ENCODE data around the gene FBXW8. TPM values are rescaled to one million over a fixed set of nuclear protein-coding genes. Genes with fewer than 3 reads are reported as not detected.
A peak's percentile ranks its signal among the peaks of the same experiment; 100 is the strongest.
"Not testable (repeated sequence)": the region's sequence is repeated elsewhere in the genome, so short reads cannot be mapped to it uniquely, and the experiment has no call there.

Gene FBXW8
- total and polyA plus RNA-seq, 7 experiments from 2014 or later = 4.8 to 13.2 (median 11.7) TPM

DNA sequence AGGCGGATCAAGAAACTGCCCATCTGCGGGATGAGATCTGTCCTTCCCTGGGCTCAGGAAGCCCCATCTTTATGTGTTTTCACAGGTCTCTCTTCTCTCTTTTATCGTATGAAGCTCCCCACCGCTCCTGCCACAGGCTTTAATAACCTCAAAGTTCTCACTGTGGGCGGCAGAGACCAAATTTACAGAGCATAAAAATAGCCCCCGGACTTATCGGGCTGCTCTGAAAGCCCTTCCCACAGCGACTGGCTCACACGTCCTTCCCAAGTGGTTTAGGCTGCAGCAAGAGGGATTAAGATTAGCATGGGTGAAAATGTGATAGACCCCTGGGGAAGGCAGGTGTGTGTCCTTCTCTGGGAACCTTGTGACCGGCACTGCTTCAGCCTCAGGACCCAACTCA lies 140.6 kb downstream of the FBXW8 start:
- Mint-ChIP-seq H3K4me3 (no peak overlapping the region), H3K9me3 (peaks cover 0 to 2% (median 0%) of the 10 kb centered on the region in 11 donors), H3K36me3 (no peaks in the 10 kb centered on the region), H3K4me1 (peaks cover 0 to 10% (median 0%) of the 10 kb centered on the region in 7 donors), H3K27me3 (peaks cover 0 to 4% (median 0%) of the 10 kb centered on the region in 5 donors), H3K27ac (no peak overlapping the region)
- Histone ChIP-seq H3K27me3 (ENCODE audit: control insufficient read depth in 2 of 2, insufficient read depth in 2 of 2, low read length in 2 of 2) (no peaks in the 10 kb centered on the region), H3K27ac (ENCODE audit: low read depth, low read length) (no peak overlapping the region), H3K4me1 (ENCODE audit: control insufficient read depth in 2 of 2, insufficient read depth in 2 of 2, low read length in 2 of 2) (peaks cover 0 to 4% of the 10 kb centered on the region in 2 donors), H3K36me3 (ENCODE audit: control insufficient read depth in 2 of 3, insufficient read depth in 3 of 3, low read length in 3 of 3) (no peaks in the 10 kb centered on the region), H3K9me3 (ENCODE audit: control insufficient read depth in 2 of 3, low read length in 3 of 3) (no peaks in the 10 kb centered on the region), H3K4me3 (ENCODE audit: low read length) (no peak overlapping the region)
- DNase-seq (no peak), ATAC-seq (no peak)
- ChIA-PET POLR2A (no interaction called here), CTCF (no interaction called here)
- intact Hi-C loops (cut with micrococcal nuclease) = no loop called here

DNA sequence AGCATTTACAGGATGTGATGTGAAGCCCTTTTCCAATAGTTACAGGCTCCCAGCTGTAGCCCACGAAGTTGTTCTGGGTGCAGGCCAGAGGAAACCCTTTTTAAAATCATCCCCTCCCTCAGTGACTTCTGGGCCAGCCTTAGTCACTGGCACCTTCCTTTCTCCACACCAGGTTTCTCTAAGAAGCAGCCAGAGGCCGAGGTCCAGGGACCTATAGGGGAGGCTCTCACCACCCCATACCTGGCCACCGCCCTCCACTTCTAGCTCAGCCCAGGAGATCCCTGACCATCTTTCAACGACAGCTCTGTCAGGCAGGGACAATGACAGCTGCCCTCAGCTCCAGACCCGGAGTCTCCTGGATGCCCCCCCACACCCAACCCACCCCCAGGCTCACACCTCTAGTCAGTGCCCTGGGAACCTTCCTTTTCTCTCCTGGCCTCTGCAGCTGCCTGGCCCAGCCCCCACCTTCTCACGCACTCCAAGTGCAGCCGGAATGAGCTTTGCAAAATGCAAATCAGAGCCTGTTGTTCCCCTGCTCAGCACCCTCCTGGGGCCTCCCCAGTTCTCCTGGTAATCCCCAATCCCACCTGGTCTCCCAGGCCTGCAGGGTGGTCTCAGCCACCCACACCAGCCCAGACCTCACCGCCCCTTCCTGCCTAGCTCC lies 141.8 kb downstream of the FBXW8 start:
- Histone ChIP-seq H3K4me3 (ENCODE audit: low read length) (no peak overlapping the region), H3K36me3 (ENCODE audit: control insufficient read depth in 2 of 3, insufficient read depth in 3 of 3, low read length in 3 of 3) (no peaks in the 10 kb centered on the region), H3K9me3 (ENCODE audit: control insufficient read depth in 2 of 3, low read length in 3 of 3) (no peaks in the 10 kb centered on the region), H3K4me1 (ENCODE audit: control insufficient read depth in 2 of 2, insufficient read depth in 2 of 2, low read length in 2 of 2) (peaks cover 0 to 4% of the 10 kb centered on the region in 2 donors), H3K27ac (ENCODE audit: low read depth, low read length) (no peak overlapping the region), H3K27me3 (ENCODE audit: control insufficient read depth in 2 of 2, insufficient read depth in 2 of 2, low read length in 2 of 2) (no peaks in the 10 kb centered on the region)
- DNase-seq (no peak), ATAC-seq (no peak)
- ChIA-PET POLR2A (no interaction called here), CTCF (no interaction called here)
- intact Hi-C loops (cut with micrococcal nuclease) = no loop called here
- H3K9me3 Mint-ChIP-seq = peaks cover 0 to 2% (median 0%) of the 10 kb centered on the region in 11 donors
- H3K27me3 Mint-ChIP-seq = peaks cover 0 to 4% (median 0%) of the 10 kb centered on the region in 5 donors
- H3K36me3 Mint-ChIP-seq = no peaks in the 10 kb centered on the region
- peak overlapping the region in 1 of 9 donors; percentile 17 for H3K27ac Mint-ChIP-seq
- H3K4me1 Mint-ChIP-seq = peaks cover 0 to 10% (median 0%) of the 10 kb centered on the region in 7 donors
- no peak overlapping the region for H3K4me3 Mint-ChIP-seq

DNA sequence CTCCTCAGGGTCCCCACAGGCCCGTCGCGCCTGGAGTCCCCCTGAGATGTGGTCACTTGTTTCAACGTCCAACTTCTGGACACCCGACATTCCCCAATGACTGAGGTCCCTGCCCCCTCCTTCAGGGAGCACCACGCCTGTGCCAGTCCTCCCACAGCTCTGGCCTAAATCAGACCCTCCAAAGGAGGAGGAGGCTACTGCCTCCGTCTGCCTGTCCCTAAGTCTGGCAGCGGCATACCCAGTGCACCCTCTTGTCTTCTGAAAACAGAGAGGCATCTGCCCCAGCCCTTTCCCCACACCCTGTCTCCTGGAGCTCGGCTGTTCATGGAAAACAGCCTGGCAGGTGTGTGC lies 142.3 kb downstream of the FBXW8 start:
- ATAC-seq (no peak), DNase-seq (no peak)
- Histone ChIP-seq H3K4me1 (ENCODE audit: control insufficient read depth in 2 of 2, insufficient read depth in 2 of 2, low read length in 2 of 2) (peaks cover 0 to 4% of the 10 kb centered on the region in 2 donors), H3K27me3 (ENCODE audit: control insufficient read depth in 2 of 2, insufficient read depth in 2 of 2, low read length in 2 of 2) (no peaks in the 10 kb centered on the region), H3K27ac (ENCODE audit: low read depth, low read length) (no peak overlapping the region), H3K4me3 (ENCODE audit: low read length) (no peak overlapping the region), H3K9me3 (ENCODE audit: control insufficient read depth in 2 of 3, low read length in 3 of 3) (no peaks in the 10 kb centered on the region), H3K36me3 (ENCODE audit: control insufficient read depth in 2 of 3, insufficient read depth in 3 of 3, low read length in 3 of 3) (no peaks in the 10 kb centered on the region)
- H3K4me1 Mint-ChIP-seq = peaks cover 0 to 10% (median 0%) of the 10 kb centered on the region in 7 donors
- H3K9me3 Mint-ChIP-seq = peaks cover 0 to 2% (median 0%) of the 10 kb centered on the region in 11 donors
- H3K27ac Mint-ChIP-seq = no peak overlapping the region
- intact Hi-C loops (cut with micrococcal nuclease) = no loop called here
- H3K36me3 Mint-ChIP-seq = no peaks in the 10 kb centered on the region
- ChIA-PET POLR2A (no interaction called here), CTCF (no interaction called here)
- peaks cover 0 to 4% (median 0%) of the 10 kb centered on the region in 5 donors for H3K27me3 Mint-ChIP-seq
- no peak overlapping the region for H3K4me3 Mint-ChIP-seq

DNA sequence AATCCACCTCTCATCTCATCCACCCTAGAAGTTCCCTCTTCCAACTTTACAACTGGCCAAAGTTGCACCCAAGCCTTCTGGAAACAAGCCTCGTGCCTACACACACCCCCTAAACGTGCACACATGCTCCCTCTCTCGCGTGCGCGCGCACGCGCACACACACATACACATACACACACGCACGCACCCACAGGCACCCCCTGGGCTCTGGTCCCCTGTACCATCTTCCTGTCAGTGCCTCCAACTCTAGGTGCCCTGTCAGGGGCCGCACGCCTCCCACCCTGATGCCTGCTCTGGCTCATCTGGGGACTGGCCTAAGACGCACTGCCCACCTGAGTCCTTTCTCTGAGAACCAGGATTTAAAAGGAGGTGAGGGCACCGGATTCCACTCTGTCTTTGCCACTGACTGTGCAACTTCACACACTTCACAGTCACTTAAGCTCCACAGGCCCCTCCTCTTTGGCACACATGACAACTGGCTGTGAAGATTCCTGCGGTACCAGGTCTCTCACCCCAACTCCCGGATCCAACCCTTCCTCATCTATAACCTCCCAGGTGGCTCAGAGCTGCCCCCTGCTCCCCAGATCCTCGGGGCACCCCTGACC lies 142.9 kb downstream of the FBXW8 start:
- H3K9me3 Mint-ChIP-seq = peaks cover 0 to 2% (median 0%) of the 10 kb centered on the region in 11 donors
- H3K27ac Mint-ChIP-seq = peak overlapping the region in 1 of 9 donors; percentile 57
- H3K27me3 Mint-ChIP-seq = peaks cover 0 to 4% (median 0%) of the 10 kb centered on the region in 5 donors

DNA sequence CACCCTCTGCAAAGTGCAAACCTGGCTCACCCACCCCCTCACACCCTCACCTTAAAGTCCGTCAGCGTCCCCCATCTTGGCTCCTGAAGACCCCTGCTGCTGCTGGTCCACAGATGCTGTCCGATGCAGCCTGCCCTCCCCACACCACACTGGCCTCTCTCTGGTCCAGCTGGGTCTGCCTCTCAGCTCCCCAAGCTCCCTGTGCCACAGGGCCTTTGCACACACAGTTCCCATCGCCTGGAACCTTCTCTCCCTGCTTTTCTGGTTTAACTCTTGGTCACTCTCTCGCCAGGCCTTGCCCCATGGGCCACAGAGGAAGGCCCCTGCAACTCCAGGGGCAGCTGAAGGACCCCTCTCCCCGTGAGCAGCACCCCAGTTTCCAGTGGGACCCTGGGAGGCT lies 143.5 kb downstream of the FBXW8 start:
- Histone ChIP-seq H3K4me1 (ENCODE audit: control insufficient read depth in 2 of 2, insufficient read depth in 2 of 2, low read length in 2 of 2) (peaks cover 0 to 4% of the 10 kb centered on the region in 2 donors), H3K4me3 (ENCODE audit: low read length) (no peak overlapping the region), H3K27me3 (ENCODE audit: control insufficient read depth in 2 of 2, insufficient read depth in 2 of 2, low read length in 2 of 2) (no peaks in the 10 kb centered on the region), H3K36me3 (ENCODE audit: control insufficient read depth in 2 of 3, insufficient read depth in 3 of 3, low read length in 3 of 3) (no peaks in the 10 kb centered on the region), H3K27ac (ENCODE audit: low read depth, low read length) (no peak overlapping the region), H3K9me3 (ENCODE audit: control insufficient read depth in 2 of 3, low read length in 3 of 3) (no peaks in the 10 kb centered on the region)
- Mint-ChIP-seq H3K27ac (no peak overlapping the region), H3K36me3 (peaks cover 0 to 1% (median 0%) of the 10 kb centered on the region in 5 donors), H3K4me3 (no peak overlapping the region), H3K4me1 (peaks cover 0 to 10% (median 0%) of the 10 kb centered on the region in 7 donors), H3K27me3 (peaks cover 0 to 4% (median 0%) of the 10 kb centered on the region in 5 donors), H3K9me3 (peaks cover 0 to 2% (median 0%) of the 10 kb centered on the region in 11 donors)
- ChIA-PET CTCF (no interaction called here), POLR2A (no interaction called here)
- no peak for ATAC-seq
- intact Hi-C loops (cut with micrococcal nuclease) = no loop called here
- DNase-seq = no peak

More for the DNA sequence above, 142.9 kb downstream of the FBXW8 start:
- H3K4me1 Mint-ChIP-seq = peaks cover 0 to 7% (median 0%) of the 10 kb centered on the region in 7 donors
- no peak overlapping the region for H3K4me3 Mint-ChIP-seq
- no peaks in the 10 kb centered on the region for H3K9me3 ChIP-seq (ENCODE audit: control insufficient read depth in 2 of 3, low read length in 3 of 3)
- no peaks in the 10 kb centered on the region for H3K27me3 ChIP-seq (ENCODE audit: control insufficient read depth in 2 of 2, insufficient read depth in 2 of 2, low read length in 2 of 2)
- DNase-seq (no peak), ATAC-seq (no peak)
- ChIA-PET CTCF (no interaction called here), POLR2A (no interaction called here)
- H3K36me3 ChIP-seq (ENCODE audit: control insufficient read depth in 2 of 3, insufficient read depth in 3 of 3, low read length in 3 of 3) = no peaks in the 10 kb centered on the region
- H3K4me1 ChIP-seq (ENCODE audit: control insufficient read depth in 2 of 2, insufficient read depth in 2 of 2, low read length in 2 of 2) = peaks cover 0 to 4% of the 10 kb centered on the region in 2 donors
- intact Hi-C loops (cut with micrococcal nuclease) = no loop called here
- H3K4me3 ChIP-seq (ENCODE audit: low read length) = no peak overlapping the region
- no peak overlapping the region for H3K27ac ChIP-seq (ENCODE audit: low read depth, low read length)
- no peaks in the 10 kb centered on the region for H3K36me3 Mint-ChIP-seq

DNA sequence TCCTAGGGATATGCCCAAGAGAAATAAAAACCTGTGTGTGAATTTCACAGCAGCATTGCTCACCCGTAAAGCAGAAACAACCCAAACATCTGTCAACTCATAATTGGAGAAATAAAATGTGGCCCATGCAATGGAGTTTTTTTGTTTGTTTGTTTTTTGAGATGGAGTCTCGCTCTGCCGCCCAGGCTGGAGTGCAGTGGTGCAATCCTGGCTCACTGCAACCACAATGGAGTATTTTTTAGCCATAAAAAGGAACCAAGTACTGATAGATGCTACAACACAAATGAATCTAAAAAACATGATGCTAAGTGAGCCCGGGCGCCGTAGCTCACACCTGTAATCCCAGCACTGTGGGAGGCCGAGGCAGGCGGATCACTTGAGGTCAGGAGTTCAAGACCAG lies 146.9 kb downstream of the FBXW8 start:
- POLR2A ChIA-PET; H3K27ac Mint-ChIP-seq; H3K9me3 ChIP-seq (ENCODE audit: control insufficient read depth in 2 of 3, low read length in 3 of 3); H3K4me3 ChIP-seq (ENCODE audit: low read length); H3K9me3 Mint-ChIP-seq; DNase-seq; H3K36me3 ChIP-seq (ENCODE audit: control insufficient read depth in 2 of 3, insufficient read depth in 3 of 3, low read length in 3 of 3); H3K4me1 ChIP-seq (ENCODE audit: control insufficient read depth in 2 of 2, insufficient read depth in 2 of 2, low read length in 2 of 2); CTCF ChIA-PET; H3K27ac ChIP-seq (ENCODE audit: low read depth, low read length); H3K36me3 Mint-ChIP-seq; H3K27me3 Mint-ChIP-seq; ATAC-seq; H3K27me3 ChIP-seq (ENCODE audit: control insufficient read depth in 2 of 2, insufficient read depth in 2 of 2, low read length in 2 of 2); intact Hi-C loops (cut with micrococcal nuclease): not testable (repeated sequence)
- peak overlapping the region in 1 of 10 donors; percentile 12 for H3K4me3 Mint-ChIP-seq
- peaks cover 1 to 25% (median 17%) of the 10 kb centered on the region in 7 donors for H3K4me1 Mint-ChIP-seq

Measured in naive thymus-derived CD4-positive, alpha-beta T cell (primary cell).